GM12891 (cell line): ENCODE measurements around the gene STK10.

Experiments used
- POLR2A ChIP-seq: IDR thresholded peaks from 2 replicates; pipeline ENCODE4 v1.6.1; 2011; ENCODE audit warnings: low read depth, low read length, control low read depth
- POLR2AphosphoS5 ChIP-seq: IDR thresholded peaks from 2 replicates; pipeline ENCODE4 v1.6.1; 2011; ENCODE audit warnings: low read depth, low read length, control low read depth
- SPI1 ChIP-seq: IDR thresholded peaks from 2 replicates; pipeline ENCODE4 v1.6.1; 2011; ENCODE audit warnings: low read depth, low read length, control low read depth

DNA sequence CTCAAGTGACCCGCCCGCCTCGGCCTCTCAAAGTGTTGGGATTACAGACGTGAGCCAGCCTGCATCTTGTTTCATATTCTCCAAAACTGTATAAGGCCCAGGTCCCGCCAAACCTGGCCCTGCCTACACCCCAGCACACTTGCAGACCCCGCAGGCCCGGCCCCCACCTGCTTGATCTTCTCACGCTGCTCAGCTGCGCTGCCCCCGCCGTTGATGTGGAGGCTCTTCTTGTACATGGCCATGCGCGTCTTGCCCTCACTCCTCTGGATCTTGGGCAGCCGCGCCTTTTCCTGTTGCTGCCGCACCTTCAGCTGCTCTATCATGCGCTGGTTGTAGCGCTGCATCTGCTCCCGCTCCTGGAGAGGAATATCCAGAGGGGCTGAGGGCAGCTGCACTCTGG lies 132.6 kb downstream of the STK10 start:
- TF ChIP-seq POLR2A (no peak), SPI1 (no peak), POLR2AphosphoS5 (no peak)
